DMS153 treated with DMSO at 0.1 percent for 48 hours (cell line): ENCODE results near the gene RBM27.
"Not testable (repeated sequence)": the region's sequence is repeated elsewhere in the genome, so short reads cannot be mapped to it uniquely, and the experiment has no call there.

ENCODE experiments used
- DNase-seq: peaks from one replicate; lab custom pipeline; 2025; ENCODE audit not compliant: unreplicated experiment; lab: John Stamatoyannopoulos, UW

The RBM27 gene

GRCh38 chr5:146208916-146209522 is 5.6 kb downstream of the RBM27 start:
- no peak for DNase-seq

- no peak for DNase-seq
Measured at GRCh38 chr5:146209714-146210113, 6.3 kb downstream of the RBM27 start.

- not testable (repeated sequence) for DNase-seq
Measured at GRCh38 chr5:146210810-146211209, 7.4 kb downstream of the RBM27 start.

DNA sequence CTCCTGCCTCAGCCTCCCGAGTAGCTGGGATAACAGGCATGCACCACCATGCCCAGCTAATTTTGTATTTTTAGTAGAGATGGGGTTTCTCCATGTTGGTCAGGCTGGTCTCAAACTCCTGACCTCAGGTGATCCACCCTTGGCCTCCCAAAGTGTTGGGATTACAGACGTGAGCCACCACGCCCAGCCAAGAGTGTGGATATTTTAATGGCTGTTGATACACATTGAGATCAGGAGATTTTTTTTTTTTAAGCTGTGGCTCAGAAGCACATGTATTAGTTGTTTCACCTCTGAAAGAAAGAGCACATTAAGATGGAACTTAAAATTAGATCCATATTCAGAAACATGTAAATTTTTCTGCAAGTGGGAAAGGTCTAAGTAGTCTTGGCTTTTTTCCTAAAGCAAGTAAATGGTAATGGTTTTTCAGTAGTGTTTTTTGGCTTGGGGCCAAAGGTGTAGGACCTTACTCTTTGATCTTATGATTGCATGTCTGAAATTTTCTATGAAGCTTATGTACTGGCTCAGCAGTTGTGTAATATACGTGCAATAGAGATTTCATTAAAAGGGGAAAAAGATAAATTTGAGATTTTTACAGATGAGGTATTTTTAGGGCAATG is 9.9 kb downstream of the RBM27 start:
- no peak for DNase-seq

GRCh38 chr5:146214881-146215280 is 11.5 kb downstream of the RBM27 start:
- not testable (repeated sequence) for DNase-seq

GRCh38 chr5:146218168-146218567 is 14.8 kb downstream of the RBM27 start:
- no peak for DNase-seq

- DNase-seq, result no peak
Measured at GRCh38 chr5:146219243-146219642, 15.8 kb downstream of the RBM27 start.

GRCh38 chr5:146221234-146221633 is 17.8 kb downstream of the RBM27 start:
- DNase-seq, result no peak

GRCh38 chr5:146222005-146222404 is 18.6 kb downstream of the RBM27 start:
- DNase-seq, result no peak

DNA sequence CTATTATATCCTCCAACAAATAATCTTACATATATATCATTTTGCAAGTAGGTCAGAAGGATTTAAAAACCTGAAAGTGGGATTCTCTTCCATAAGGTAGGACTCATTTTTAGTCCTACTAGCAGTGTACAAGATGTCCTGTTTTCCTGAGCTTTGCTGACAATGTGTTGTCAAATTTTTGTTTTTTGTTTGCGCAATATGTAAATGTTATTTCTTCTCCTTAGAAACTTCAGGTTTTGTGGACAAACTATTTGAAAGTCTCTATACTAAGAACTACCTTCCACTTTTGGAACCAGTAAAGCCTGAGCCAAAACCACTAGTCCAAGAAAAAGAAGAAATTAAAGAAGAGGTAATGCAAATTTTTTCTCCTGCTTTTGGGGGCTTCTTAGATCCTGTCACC is 19.8 kb downstream of the RBM27 start:
- no peak for DNase-seq

DNA sequence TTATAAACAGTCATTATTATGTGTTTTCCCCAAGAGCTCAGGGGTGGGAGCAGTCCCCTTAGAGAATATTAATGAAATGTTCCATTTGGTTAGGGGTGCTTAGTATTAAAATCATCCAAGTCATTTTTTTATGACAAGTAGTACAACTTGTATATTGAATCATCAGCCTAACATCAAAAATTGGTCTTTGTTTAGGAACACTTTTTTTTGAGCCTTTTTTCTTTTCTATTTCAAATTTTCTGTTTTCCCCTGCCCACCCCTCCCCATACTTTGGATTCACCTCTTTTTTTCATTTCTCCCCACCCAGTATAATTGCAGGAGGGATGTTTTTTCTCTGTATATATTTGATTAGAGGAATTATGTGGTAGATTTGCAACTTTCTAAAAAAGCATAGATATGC is 25.8 kb downstream of the RBM27 start:
- no peak for DNase-seq

DNA sequence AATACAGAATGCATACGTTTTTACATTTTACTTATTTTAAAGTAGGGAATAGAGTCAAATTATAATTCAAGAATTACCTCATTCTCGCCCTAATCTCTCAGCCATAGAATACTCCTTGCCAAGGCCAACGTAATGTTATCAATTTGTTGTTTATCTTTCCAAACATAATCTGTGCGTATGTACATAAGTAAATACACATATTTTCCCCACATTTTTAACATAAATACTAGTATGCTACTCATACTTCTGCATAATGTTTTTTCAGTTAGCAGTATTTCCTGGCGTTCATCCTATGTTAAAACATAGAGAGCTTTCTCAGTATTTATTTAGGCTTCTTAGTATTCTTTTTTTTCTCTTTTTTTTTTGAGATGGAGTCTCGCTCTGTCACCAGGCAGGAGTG is 28.8 kb downstream of the RBM27 start:
- no peak for DNase-seq

DNA sequence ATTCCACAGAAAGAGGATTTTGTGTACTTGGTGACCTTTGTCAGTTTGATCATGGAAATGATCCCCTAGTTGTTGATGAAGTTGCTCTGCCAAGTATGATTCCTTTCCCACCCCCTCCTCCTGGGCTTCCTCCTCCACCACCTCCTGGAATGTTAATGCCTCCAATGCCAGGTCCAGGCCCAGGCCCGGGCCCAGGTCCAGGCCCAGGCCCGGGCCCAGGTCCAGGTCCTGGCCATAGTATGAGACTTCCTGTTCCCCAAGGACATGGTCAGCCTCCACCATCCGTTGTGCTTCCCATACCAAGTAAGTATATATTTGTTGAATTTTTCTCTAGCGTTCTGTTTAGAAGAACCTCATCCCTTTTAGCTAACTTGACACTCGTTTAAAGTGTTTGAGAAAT is 30.0 kb downstream of the RBM27 start:
- DNase-seq, result no peak

DNA sequence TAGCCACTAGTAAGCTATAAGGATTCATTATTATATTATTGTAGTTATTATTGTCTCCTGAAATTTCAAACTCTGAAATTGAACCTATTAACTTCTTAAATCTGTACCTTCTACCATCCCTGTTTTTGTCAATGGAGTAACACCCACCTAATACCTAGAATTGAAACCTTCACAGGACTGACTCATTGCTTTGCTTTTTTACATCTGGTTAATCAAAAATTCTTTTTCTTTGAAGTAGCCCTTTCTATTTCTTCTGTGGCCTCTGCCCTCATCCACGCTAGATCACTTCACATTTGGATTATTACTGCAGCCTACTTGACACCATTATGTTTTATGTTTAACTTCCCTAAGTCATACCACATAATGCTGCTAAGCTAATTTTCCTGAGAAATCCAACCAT is 35.6 kb downstream of the RBM27 start:
- DNase-seq, result no peak

GRCh38 chr5:146240951-146241350 is 37.5 kb downstream of the RBM27 start:
- no peak for DNase-seq

DNA sequence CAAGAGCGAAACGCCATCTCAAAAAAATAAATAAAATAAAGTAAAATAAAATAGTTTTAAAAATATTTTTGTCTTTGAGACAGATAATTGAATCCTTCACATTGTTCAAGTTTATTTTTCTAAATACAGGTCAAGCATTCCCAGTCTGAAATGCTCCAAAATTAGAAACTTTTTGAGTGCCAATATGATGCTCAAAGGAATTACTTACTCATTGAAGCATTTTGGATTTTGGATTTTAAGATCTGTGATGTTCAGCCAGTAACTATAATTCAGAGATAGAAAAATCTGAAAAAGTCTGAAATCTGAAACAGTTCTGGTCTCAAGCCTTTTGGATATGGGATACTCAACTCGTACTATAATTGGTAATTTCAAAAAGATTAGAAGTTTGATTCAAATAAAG is 39.8 kb downstream of the RBM27 start:
- no peak for DNase-seq

DNA sequence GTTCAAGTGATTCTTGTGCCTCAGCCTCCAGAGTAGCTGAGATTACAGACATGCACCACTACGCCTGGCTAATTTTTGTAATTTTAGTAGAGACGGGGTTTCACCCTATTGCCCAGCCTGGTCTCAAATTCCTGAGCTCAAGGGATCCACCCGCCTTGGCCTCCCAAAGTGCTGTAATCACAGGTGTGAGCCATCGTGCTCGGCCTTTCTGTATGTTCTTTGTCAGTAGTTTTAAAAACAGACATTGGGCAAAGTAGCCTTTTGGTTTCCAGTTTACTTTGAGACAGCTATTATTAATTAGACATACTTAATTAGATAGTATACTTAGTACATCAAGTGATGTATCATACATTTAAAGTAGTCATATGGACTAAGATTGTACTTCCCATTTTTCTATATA is 45.2 kb downstream of the RBM27 start:
- no peak for DNase-seq

- no peak for DNase-seq
Measured at GRCh38 chr5:146249801-146250200, 46.4 kb downstream of the RBM27 start.
